Ascending aorta (tissue), 2 donors: ENCODE measurements around the gene LRRC42. TPM values are rescaled to one million over a fixed set of nuclear protein-coding genes. Genes with fewer than 3 reads are reported as not detected.
A peak's percentile ranks its signal among the peaks of the same experiment; 100 is the strongest.

Experiments
- DNase-seq, 2 donors: peaks; one replicate each; pipeline ENCODE4 v3.0.0-alpha.2; 2019; ENCODE audit warnings: low spot score in 2 of 2
- H3K27ac ChIP-seq, 2 donors: fragments of 200-600 bp; sonication (generic); one replicate each; pipeline ENCODE4 v1.5.1; 2016 to 2017; ENCODE audit warnings: mild to moderate bottlenecking in 1 of 2
- H3K27me3 ChIP-seq: fragments of 200-600 bp; sonication (generic); one replicate; pipeline ENCODE4 v1.5.1; 2017
- H3K36me3 ChIP-seq, 2 donors: fragments of 200-600 bp; sonication (generic); one replicate each; pipeline ENCODE4 v1.5.1; 2016
- H3K4me1 ChIP-seq, 2 donors: fragments of 200-600 bp; sonication (generic); one replicate each; pipeline ENCODE4 v1.5.1; 2016 to 2017; ENCODE audit warnings: mild to moderate bottlenecking in 1 of 2
- H3K4me3 ChIP-seq, 2 donors: fragments of 200-600 bp; sonication (generic); one replicate each; pipeline ENCODE4 v1.5.1; 2016 to 2017; ENCODE audit warnings: mild to moderate bottlenecking in 1 of 2
- H3K9me3 ChIP-seq, 2 donors: fragments of 200-600 bp; sonication (generic); one replicate each; pipeline ENCODE4 v1.5.1; 2016
- intact Hi-C: fragments of 100-400 bp; cut with DNase I; formaldehyde crosslinking; loops from one replicate; pipeline ENCODE4 v1.15.1; 2023
- total RNA-seq: library from RNA; depleted of rRNA; stranded (reverse); fragments of >200 nt; gene quantifications from one replicate; pipeline ENCODE4 v1.1.0, GENCODE V29; 2016
- TF ChIP-seq, protein P1 (sequence below), 3 experiments: fragments of 200-600 bp in 2 of 3; fragments of 450-650 bp in 1 of 3; sonication (generic) in 2 of 3; IDR thresholded peaks; one replicate each; pipeline ENCODE4 v1.5.1; 2016 to 2019; ENCODE audit warnings: antibody characterized with exemption in 3 of 3, mild to moderate bottlenecking in 1 of 3, moderate library complexity in 1 of 3

LRRC42 gene
- total RNA-seq, 1 donor from 2014 or later, result 28.2 TPM

DNA sequence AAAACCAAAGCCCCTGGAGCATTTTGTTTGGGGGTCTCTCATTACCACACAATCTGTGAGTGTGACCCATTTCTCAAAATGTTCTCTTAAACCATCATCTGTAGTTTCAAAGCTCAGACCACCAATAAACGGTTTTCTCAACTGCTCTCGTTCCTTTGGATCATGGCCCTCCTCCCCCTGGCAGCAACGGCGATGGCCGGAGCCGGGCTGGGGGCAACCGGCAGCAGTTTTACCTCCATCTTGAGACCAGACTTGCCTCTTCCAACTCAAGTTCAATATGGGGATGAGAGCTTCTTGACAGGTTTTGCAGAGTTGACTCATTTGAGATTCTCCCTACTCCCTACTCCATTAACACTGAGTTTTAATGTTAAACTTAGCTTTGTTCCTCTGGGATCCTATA lies 29.7 kb downstream of the LRRC42 start:
- TF ChIP-seq, protein P1, sequence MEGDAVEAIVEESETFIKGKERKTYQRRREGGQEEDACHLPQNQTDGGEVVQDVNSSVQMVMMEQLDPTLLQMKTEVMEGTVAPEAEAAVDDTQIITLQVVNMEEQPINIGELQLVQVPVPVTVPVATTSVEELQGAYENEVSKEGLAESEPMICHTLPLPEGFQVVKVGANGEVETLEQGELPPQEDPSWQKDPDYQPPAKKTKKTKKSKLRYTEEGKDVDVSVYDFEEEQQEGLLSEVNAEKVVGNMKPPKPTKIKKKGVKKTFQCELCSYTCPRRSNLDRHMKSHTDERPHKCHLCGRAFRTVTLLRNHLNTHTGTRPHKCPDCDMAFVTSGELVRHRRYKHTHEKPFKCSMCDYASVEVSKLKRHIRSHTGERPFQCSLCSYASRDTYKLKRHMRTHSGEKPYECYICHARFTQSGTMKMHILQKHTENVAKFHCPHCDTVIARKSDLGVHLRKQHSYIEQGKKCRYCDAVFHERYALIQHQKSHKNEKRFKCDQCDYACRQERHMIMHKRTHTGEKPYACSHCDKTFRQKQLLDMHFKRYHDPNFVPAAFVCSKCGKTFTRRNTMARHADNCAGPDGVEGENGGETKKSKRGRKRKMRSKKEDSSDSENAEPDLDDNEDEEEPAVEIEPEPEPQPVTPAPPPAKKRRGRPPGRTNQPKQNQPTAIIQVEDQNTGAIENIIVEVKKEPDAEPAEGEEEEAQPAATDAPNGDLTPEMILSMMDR (IDR thresholded peaks at IDR 0.05), result no peak
- DNase-seq, result no peak
- Histone ChIP-seq H3K4me1 (no peaks in the 10 kb centered on the region), H3K4me3 (no peak overlapping the region), H3K27me3 (no peaks in the 10 kb centered on the region), H3K36me3 (peaks cover 0 to 12% of the 10 kb centered on the region in 2 donors), H3K27ac (no peak overlapping the region), H3K9me3 (no peaks in the 10 kb centered on the region)
- intact Hi-C loops, result no loop called here

DNA sequence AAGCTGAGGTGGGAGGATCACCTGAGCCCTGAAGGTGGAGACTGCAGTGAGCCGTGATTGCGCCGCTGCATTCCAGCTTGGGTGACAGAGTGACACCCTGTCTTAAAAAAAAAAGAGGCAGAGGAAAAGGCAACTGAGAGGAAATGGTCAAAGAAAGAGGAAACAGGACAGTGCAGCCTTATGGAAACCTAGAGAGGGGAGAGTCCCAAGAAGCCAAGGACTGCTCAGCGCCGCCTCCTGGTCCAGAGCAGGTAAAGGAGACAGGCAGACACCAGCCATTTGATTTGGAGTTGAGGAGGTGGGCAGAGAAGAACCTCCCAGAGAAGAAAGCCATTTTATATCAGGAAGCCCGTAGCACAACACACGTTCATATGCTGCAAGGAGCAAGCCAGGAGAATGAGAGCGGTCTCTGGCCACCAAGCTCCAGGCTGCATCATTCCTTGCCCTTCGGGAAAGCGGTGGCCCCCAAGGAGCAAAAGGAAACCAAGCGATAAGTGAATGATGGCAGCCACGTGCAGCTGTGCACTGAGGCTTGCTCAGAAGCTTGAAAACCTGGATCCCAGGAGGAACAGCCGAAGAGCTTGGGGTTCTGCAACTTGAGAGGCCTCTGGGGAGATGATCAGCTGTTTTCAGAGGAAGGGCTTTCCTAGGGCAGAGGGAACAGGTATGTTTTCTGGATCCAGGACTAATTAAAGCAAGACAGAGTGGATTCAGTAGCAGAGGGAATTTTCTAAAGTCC lies 33.7 kb downstream of the LRRC42 start:
- TF ChIP-seq, protein P1 (IDR thresholded peaks at IDR 0.05), result no peak
- intact Hi-C loops, result no loop called here
- H3K36me3 ChIP-seq, result no peaks in the 10 kb centered on the region
- no peaks in the 10 kb centered on the region for H3K27me3 ChIP-seq
- no peaks in the 10 kb centered on the region for H3K4me1 ChIP-seq
- H3K27ac ChIP-seq, result no peak overlapping the region
- no peak for DNase-seq
- no peaks in the 10 kb centered on the region for H3K9me3 ChIP-seq
- no peak overlapping the region for H3K4me3 ChIP-seq

DNA sequence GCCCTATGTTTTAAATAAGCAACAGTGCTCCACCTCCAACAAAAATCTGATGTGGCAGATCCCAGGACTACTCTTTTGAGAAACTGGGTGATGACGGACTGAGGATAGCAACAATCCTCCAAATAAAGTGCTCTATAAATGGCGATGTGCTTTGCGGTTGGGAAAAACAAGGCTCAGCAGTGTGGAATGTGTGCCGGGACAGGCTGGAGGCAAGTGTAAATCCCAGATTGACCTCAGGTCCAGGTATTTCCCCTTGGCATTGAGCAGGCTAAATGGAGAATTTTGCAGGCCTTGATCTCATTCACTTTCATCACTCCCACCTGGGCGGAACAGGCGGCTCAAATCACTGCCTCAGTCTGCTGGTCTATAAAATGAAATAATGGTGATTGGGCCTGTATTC lies 35.1 kb downstream of the LRRC42 start:
- Histone ChIP-seq H3K27me3 (no peaks in the 10 kb centered on the region), H3K27ac (no peak overlapping the region), H3K4me3 (no peak overlapping the region), H3K4me1 (no peaks in the 10 kb centered on the region), H3K36me3 (no peaks in the 10 kb centered on the region), H3K9me3 (no peaks in the 10 kb centered on the region)
- no peak for DNase-seq
- TF ChIP-seq, protein P1 (IDR thresholded peaks at IDR 0.05), result no peak
- intact Hi-C loops, result no loop called here

DNA sequence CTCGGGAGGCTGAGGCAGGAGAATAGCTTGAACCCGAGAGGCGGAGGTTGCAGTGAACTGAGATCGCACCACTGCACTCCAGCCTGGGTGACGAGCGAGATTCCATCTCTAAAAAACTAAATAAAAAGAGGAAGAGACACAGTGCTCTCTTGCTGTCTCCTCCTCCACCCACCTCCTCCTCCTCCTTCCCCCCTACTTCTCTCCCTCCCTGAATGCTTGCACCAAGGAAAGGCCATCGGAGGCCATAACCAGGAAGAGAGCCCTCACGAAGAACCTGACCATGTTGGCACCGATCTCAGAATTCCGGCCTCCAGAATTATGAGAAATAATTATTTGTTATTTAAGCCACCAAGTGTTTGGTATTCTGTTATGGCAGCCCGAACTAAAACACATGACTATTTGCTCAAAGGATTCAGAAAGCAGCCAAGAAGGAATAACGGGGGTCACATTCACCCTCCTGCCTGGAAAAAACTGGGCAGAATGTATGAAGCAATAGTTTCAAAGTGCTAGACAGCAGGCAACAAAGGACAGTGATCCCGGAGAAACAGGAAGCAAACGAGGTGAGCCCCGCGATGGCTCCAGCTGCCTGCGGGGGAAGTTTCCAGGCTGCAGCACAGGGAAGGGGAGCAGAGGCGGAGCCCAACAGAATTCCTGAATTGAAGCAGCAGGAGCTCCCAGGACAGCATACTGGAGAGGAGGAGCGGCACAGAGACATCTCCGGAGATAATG lies 36.0 kb downstream of the LRRC42 start:
- Histone ChIP-seq H3K4me3 (peak overlapping the region; percentile 37 to 56), H3K4me1 (no peaks in the 10 kb centered on the region), H3K9me3 (no peaks in the 10 kb centered on the region), H3K27ac (no peak overlapping the region), H3K27me3 (no peaks in the 10 kb centered on the region), H3K36me3 (no peaks in the 10 kb centered on the region)
- intact Hi-C loops, result no loop called here
- DNase-seq, result no peak
- TF ChIP-seq, protein P1 (IDR thresholded peaks at IDR 0.05), result no peak

DNA sequence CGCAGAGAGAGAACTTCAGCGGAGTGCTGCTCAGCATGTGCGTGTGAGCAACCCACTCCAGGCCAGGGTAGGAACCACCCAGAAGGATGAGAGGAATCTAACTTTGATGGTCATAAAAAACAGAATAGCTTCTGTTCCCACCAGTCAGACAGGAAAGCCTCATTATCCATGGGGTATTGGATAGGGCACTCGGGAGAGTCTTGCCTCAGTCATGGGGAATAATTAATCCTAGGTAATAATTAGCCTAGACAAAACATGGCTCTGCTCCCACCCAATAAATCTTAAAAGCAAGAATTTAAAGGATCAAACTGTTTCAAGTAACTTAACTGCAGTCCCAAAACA lies 36.6 kb downstream of the LRRC42 start:
- Histone ChIP-seq H3K4me1 (no peaks in the 10 kb centered on the region), H3K4me3 (peak overlapping the region; percentile 37 to 56), H3K27me3 (no peaks in the 10 kb centered on the region), H3K9me3 (no peaks in the 10 kb centered on the region), H3K27ac (no peak overlapping the region), H3K36me3 (no peaks in the 10 kb centered on the region)
- intact Hi-C loops, result no loop called here
- TF ChIP-seq, protein P1 (IDR thresholded peaks at IDR 0.05), result no peak
- DNase-seq, result no peak
